H9 (cell line): ENCODE data around the gene MVP. TPM values are rescaled to one million over a fixed set of nuclear protein-coding genes. Genes with fewer than 3 reads are reported as not detected.
A peak's percentile ranks its signal among the peaks of the same experiment; 100 is the strongest.

ENCODE experiments used
- DNase-seq: peaks from one replicate; pipeline ENCODE4 v3.0.0-alpha.2; 2017
- H2AFZ ChIP-seq: one replicate; pipeline ENCODE4 v1.6.1; 2013; ENCODE audit warnings: mild to moderate bottlenecking, low read length, control low read depth, moderate library complexity
- H2AK5ac ChIP-seq: 2 replicates; pipeline ENCODE4 v1.6.1; 2013; ENCODE audit warnings: low read length, control low read depth, mixed read lengths; ENCODE audit not compliant: insufficient read length
- H2BK120ac ChIP-seq: one replicate; pipeline ENCODE4 v1.6.1; 2013; ENCODE audit warnings: low read depth, mild to moderate bottlenecking, low read length, control low read depth, inconsistent platforms; ENCODE audit not compliant: poor library complexity, severe bottlenecking
- H2BK12ac ChIP-seq: 2 replicates; pipeline ENCODE4 v1.6.1; 2013; ENCODE audit warnings: low read length, control low read depth, mixed read lengths, low read depth; ENCODE audit not compliant: insufficient read length
- H2BK15ac ChIP-seq: 2 replicates; pipeline ENCODE4 v1.6.1; 2013; ENCODE audit warnings: low read depth, low read length, control low read depth
- H2BK20ac ChIP-seq: one replicate; pipeline ENCODE4 v1.6.1; 2013; ENCODE audit warnings: low read depth, mild to moderate bottlenecking, low read length, control low read depth, inconsistent platforms; ENCODE audit not compliant: poor library complexity, severe bottlenecking
- H2BK5ac ChIP-seq: 2 replicates; pipeline ENCODE4 v1.6.1; 2013; ENCODE audit warnings: low read length, control low read depth, mixed read lengths; ENCODE audit not compliant: insufficient read length
- H3K14ac ChIP-seq: 2 replicates; pipeline ENCODE4 v1.6.1; 2013; ENCODE audit warnings: low read length, control low read depth; ENCODE audit not compliant: insufficient read depth
- H3K18ac ChIP-seq: 2 replicates; pipeline ENCODE4 v1.6.1; 2013; ENCODE audit warnings: low read depth, mild to moderate bottlenecking, mixed read lengths, low read length, control low read depth; ENCODE audit not compliant: insufficient read length
- H3K23ac ChIP-seq: 2 replicates; pipeline ENCODE4 v1.6.1; 2013; ENCODE audit warnings: low read length, control low read depth, mixed read lengths, low read depth; ENCODE audit not compliant: insufficient read length
- H3K23me2 ChIP-seq: 2 replicates; pipeline ENCODE4 v1.6.1; 2013; ENCODE audit warnings: low read depth, mild to moderate bottlenecking, mixed read lengths, low read length, control low read depth; ENCODE audit not compliant: insufficient read length, poor library complexity, severe bottlenecking
- H3K27ac ChIP-seq: 2 replicates; pipeline ENCODE4 v1.5.1; 2013; ENCODE audit warnings: low read length, control low read depth, mixed read lengths, low read depth; ENCODE audit not compliant: insufficient read length
- H3K27me3 ChIP-seq: 2 replicates; pipeline ENCODE4 v1.6.1; 2013; ENCODE audit warnings: low read length, control low read depth, inconsistent platforms; ENCODE audit not compliant: insufficient read depth
- H3K4ac ChIP-seq: 2 replicates; pipeline ENCODE4 v1.6.1; 2013; ENCODE audit warnings: low read depth, mild to moderate bottlenecking, control low read depth, inconsistent platforms, low read length, moderate library complexity
- H3K4me1 ChIP-seq: 2 replicates; pipeline ENCODE4 v1.6.1; 2013; ENCODE audit warnings: low read length, control low read depth, inconsistent platforms; ENCODE audit not compliant: insufficient read depth
- H3K4me2 ChIP-seq: 2 replicates; pipeline ENCODE4 v1.6.1; 2013; ENCODE audit warnings: low read length, control low read depth, mixed read lengths; ENCODE audit not compliant: insufficient read length, insufficient read depth
- H3K56ac ChIP-seq: 2 replicates; pipeline ENCODE4 v1.6.1; 2013; ENCODE audit warnings: low read depth, mild to moderate bottlenecking, mixed read lengths, low read length, control low read depth; ENCODE audit not compliant: insufficient read length
- H3K79me1 ChIP-seq: 2 replicates; pipeline ENCODE4 v1.6.1; 2013; ENCODE audit warnings: low read depth, mild to moderate bottlenecking, moderate library complexity, low read length, control low read depth, inconsistent platforms; ENCODE audit not compliant: insufficient read depth, poor library complexity, severe bottlenecking
- H3K79me2 ChIP-seq: 2 replicates; pipeline ENCODE4 v1.6.1; 2013; ENCODE audit warnings: low read length, control low read depth, inconsistent platforms; ENCODE audit not compliant: insufficient read depth
- H3K9ac ChIP-seq: 2 replicates; pipeline ENCODE4 v1.6.1; 2013; ENCODE audit warnings: low read length, control low read depth, mixed read lengths; ENCODE audit not compliant: insufficient read length; ENCODE audit errors: extremely low read depth
- H3K9me3 ChIP-seq: one replicate; pipeline ENCODE4 v1.6.1; 2013; ENCODE audit warnings: low read depth, low read length, inconsistent platforms; ENCODE audit not compliant: control insufficient read depth
- H3T11ph ChIP-seq: one replicate; pipeline ENCODE4 v1.6.1; 2013; ENCODE audit warnings: mild to moderate bottlenecking, low read length, control low read depth, inconsistent platforms
- H4K20me1 ChIP-seq: one replicate; pipeline ENCODE4 v1.6.1; 2013; ENCODE audit not compliant: control insufficient read depth, insufficient read length, insufficient read depth
- H4K5ac ChIP-seq: 2 replicates; pipeline ENCODE4 v1.6.1; 2013; ENCODE audit warnings: low read depth, mild to moderate bottlenecking, mixed read lengths, low read length, control low read depth; ENCODE audit not compliant: insufficient read length
- H4K8ac ChIP-seq: replicated peaks from 2 replicates; pipeline ENCODE4 v1.6.1; 2013; ENCODE audit warnings: low read length, control low read depth, mixed read lengths, low read depth; ENCODE audit not compliant: insufficient read length
- H4K91ac ChIP-seq: 2 replicates; pipeline ENCODE4 v1.6.1; 2013; ENCODE audit warnings: low read depth, mild to moderate bottlenecking, moderate library complexity, mixed read lengths, low read length, control low read depth; ENCODE audit not compliant: insufficient read length
- H3K27ac Mint-ChIP-seq, 3 experiments: 2 replicates in 2 of 3; 3 replicates in 1 of 3; pipeline ENCODE4 v1.8.0; 2020 to 2021; ENCODE audit warnings: mixed read lengths in 3 of 3, mild to moderate bottlenecking in 1 of 3, moderate library complexity in 1 of 3
- H3K27me3 Mint-ChIP-seq: 2 replicates; pipeline ENCODE4 v1.8.0; 2021; ENCODE audit warnings: low read depth, mild to moderate bottlenecking, moderate library complexity, mixed read lengths
- H3K36me3 Mint-ChIP-seq, 3 experiments: 2 replicates in 2 of 3; 3 replicates in 1 of 3; pipeline ENCODE4 v1.8.0; 2020 to 2021; ENCODE audit warnings: low read depth in 3 of 3, mixed read lengths in 3 of 3; ENCODE audit not compliant: insufficient read depth in 1 of 3
- H3K4me1 Mint-ChIP-seq, 2 experiments: 2 replicates each; pipeline ENCODE4 v1.8.0; 2020; ENCODE audit warnings: mixed read lengths in 2 of 2
- H3K4me3 Mint-ChIP-seq, 2 experiments: 2 replicates in 1 of 2; 3 replicates in 1 of 2; pipeline ENCODE4 v1.8.0; 2020 to 2021; ENCODE audit warnings: mild to moderate bottlenecking in 2 of 2, mixed read lengths in 2 of 2, moderate library complexity in 1 of 2
- H3K9me3 Mint-ChIP-seq, 2 experiments: 2 replicates in 1 of 2; 3 replicates in 1 of 2; pipeline ENCODE4 v1.8.0; 2020; ENCODE audit warnings: mild to moderate bottlenecking in 2 of 2, mixed read lengths in 2 of 2, moderate library complexity in 1 of 2
- WGBS: extraction: QIAGEN DNeasy Blood & Tissue Kit; methylation state at CpG from one replicate; pipeline ENCODE4 v1.1.7; 2013; ENCODE audit warnings: missing lambda C conversion rate, low lambda C conversion rate, mixed read lengths; ENCODE audit not compliant: insufficient read length; ENCODE audit errors: extremely low coverage; 5-methylcytosine and 5-hydroxymethylcytosine counted together
- total RNA-seq: library from RNA; stranded (reverse); gene quantifications from 2 replicates; pipeline ENCODE4 v1.2.1, GENCODE V29; 2021
- TF ChIP-seq, protein P1 (sequence below): fragments of 200-600 bp; sonication (generic); conservative IDR thresholded peaks from 3 replicates; pipeline ENCODE4 v1.8.0; 2021; ENCODE audit warnings: antibody characterized with exemption, mild to moderate bottlenecking

Gene MVP
- total RNA-seq, 1 experiment from 2014 or later, result 3.1 TPM

DNA sequence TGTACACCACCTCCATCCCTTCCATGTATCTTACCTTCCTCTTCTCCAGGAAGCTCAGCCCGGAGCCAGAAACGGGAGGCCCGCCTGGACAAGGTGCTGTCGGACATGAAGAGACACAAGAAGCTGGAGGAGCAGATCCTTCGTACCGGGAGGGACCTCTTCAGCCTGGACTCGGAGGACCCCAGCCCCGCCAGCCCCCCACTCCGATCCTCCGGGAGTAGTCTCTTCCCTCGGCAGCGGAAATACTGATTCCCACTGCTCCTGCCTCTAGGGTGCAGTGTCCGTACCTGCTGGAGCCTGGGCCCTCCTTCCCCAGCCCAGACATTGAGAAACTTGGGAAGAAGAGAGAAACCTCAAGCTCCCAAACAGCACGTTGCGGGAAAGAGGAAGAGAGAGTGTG lies 756 bp upstream of the MVP start:
- TF ChIP-seq, protein P1, sequence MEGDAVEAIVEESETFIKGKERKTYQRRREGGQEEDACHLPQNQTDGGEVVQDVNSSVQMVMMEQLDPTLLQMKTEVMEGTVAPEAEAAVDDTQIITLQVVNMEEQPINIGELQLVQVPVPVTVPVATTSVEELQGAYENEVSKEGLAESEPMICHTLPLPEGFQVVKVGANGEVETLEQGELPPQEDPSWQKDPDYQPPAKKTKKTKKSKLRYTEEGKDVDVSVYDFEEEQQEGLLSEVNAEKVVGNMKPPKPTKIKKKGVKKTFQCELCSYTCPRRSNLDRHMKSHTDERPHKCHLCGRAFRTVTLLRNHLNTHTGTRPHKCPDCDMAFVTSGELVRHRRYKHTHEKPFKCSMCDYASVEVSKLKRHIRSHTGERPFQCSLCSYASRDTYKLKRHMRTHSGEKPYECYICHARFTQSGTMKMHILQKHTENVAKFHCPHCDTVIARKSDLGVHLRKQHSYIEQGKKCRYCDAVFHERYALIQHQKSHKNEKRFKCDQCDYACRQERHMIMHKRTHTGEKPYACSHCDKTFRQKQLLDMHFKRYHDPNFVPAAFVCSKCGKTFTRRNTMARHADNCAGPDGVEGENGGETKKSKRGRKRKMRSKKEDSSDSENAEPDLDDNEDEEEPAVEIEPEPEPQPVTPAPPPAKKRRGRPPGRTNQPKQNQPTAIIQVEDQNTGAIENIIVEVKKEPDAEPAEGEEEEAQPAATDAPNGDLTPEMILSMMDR, result peak; percentile 45; the same call in 2 of the 3 replicates
- no peak overlapping the region for H3K9ac ChIP-seq
- no peak overlapping the region for H3K18ac ChIP-seq
- no peak for DNase-seq
- no peak overlapping the region for H2AK5ac ChIP-seq
- H3K27me3 Mint-ChIP-seq, result no peaks in the 10 kb centered on the region; the same call in 1 of the 2 replicates
- no peak overlapping the region for H4K91ac ChIP-seq
- no peak overlapping the region for H3K27ac ChIP-seq
- no peak overlapping the region for H3K4me3 Mint-ChIP-seq
- H2AFZ ChIP-seq, result no peak overlapping the region
- H4K20me1 ChIP-seq, result no peaks in the 10 kb centered on the region
- no peaks in the 10 kb centered on the region for H3K9me3 ChIP-seq
- H3K56ac ChIP-seq, result no peak overlapping the region
- H3K23ac ChIP-seq, result no peak overlapping the region
- no peak overlapping the region for H3K4me2 ChIP-seq
- H3K9me3 Mint-ChIP-seq, result no peaks in the 10 kb centered on the region; a peak in 1 of 5 replicates
- no peak overlapping the region for H3K14ac ChIP-seq
- peaks cover 24 to 38% (median 35%) of the 10 kb centered on the region in 3 experiments for H3K36me3 Mint-ChIP-seq
- no peak overlapping the region for H4K5ac ChIP-seq
- no peaks in the 10 kb centered on the region for H3K79me1 ChIP-seq
- no peaks in the 10 kb centered on the region for H3K27me3 ChIP-seq
- no peak overlapping the region for H3K4ac ChIP-seq
- no peak overlapping the region for H2BK15ac ChIP-seq
- H2BK12ac ChIP-seq, result no peak overlapping the region
- no peak overlapping the region for H4K8ac ChIP-seq
- H3K27ac Mint-ChIP-seq, result peak overlapping the region in 2 of 3 experiments; percentile 27 to 71; a peak in 3 of 7 replicates
- H2BK5ac ChIP-seq, result no peak overlapping the region
- H2BK20ac ChIP-seq, result no peak overlapping the region
- no peaks in the 10 kb centered on the region for H3K79me2 ChIP-seq
- H3K4me1 ChIP-seq, result no peaks in the 10 kb centered on the region; the same call in 1 of the 2 replicates
- H3K23me2 ChIP-seq, result peaks cover 10% of the 10 kb centered on the region
- H3K4me1 Mint-ChIP-seq, result peaks cover 37 to 45% of the 10 kb centered on the region in 2 experiments
- H3T11ph ChIP-seq, result no peak overlapping the region
- no CpG with 5 or more reads among the region's 15 CpGs for WGBS
- H2BK120ac ChIP-seq, result no peak overlapping the region
